Suprapubic skin (tissue), 4 donors: ENCODE results near the gene PAX5. TPM values are rescaled to one million over a fixed set of nuclear protein-coding genes. Genes with fewer than 3 reads are reported as not detected.

Experiments
- DNase-seq, 2 donors: peaks; one replicate each; pipeline ENCODE4 v3.0.0-alpha.2; 2019; ENCODE audit warnings: low spot score in 2 of 2
- H3K27ac ChIP-seq: fragments of 200-600 bp; sonication (generic); one replicate; pipeline ENCODE4 v1.5.1; 2019
- H3K27me3 ChIP-seq: fragments of 200-600 bp; sonication (generic); one replicate; pipeline ENCODE4 v1.5.1; 2019
- H3K36me3 ChIP-seq: fragments of 200-600 bp; sonication (generic); one replicate; pipeline ENCODE4 v1.5.1; 2019
- H3K4me1 ChIP-seq: fragments of 200-600 bp; sonication (generic); one replicate; pipeline ENCODE4 v1.5.1; 2019
- H3K4me3 ChIP-seq: fragments of 200-600 bp; sonication (generic); one replicate; pipeline ENCODE4 v1.5.1; 2019; ENCODE audit warnings: mild to moderate bottlenecking
- H3K9me3 ChIP-seq: fragments of 200-600 bp; sonication (generic); one replicate; pipeline ENCODE4 v1.5.1; 2019
- EP300 ChIP-seq: sonication (generic); formaldehyde crosslinking; IDR thresholded peaks from one replicate; pipeline ENCODE4 v1.6.1; 2017; ENCODE audit warnings: antibody characterized with exemption
- POLR2A ChIP-seq, 2 donors: fragments of 450-650 bp; IDR thresholded peaks; one replicate each; pipeline ENCODE4 v1.6.1; 2017; ENCODE audit warnings: antibody characterized with exemption in 2 of 2, mild to moderate bottlenecking in 2 of 2, moderate library complexity in 2 of 2
- POLR2AphosphoS5 ChIP-seq, 3 donors: sonication (generic); formaldehyde crosslinking; IDR thresholded peaks; one replicate each; pipeline ENCODE4 v1.6.1; 2017; ENCODE audit warnings: antibody characterized with exemption in 3 of 3
- WGBS: methylation state at CpG from one replicate; pipeline ENCODE4 v1.1.5; 2018; 5-methylcytosine and 5-hydroxymethylcytosine counted together
- total RNA-seq, 4 donors: library from RNA; depleted of rRNA; stranded (reverse); fragments of >200 nt; gene quantifications; one replicate each; pipeline ENCODE4 v1.1.0, GENCODE V29; 2016
- TF ChIP-seq, protein P1 (sequence below), 2 donors: fragments of 200-600 bp in 1 of 2; fragments of 450-650 bp in 1 of 2; sonication (generic) in 1 of 2; IDR thresholded peaks; one replicate each; pipeline ENCODE4 v1.5.1; 2016 to 2019; ENCODE audit warnings: antibody characterized with exemption in 2 of 2, mild to moderate bottlenecking in 1 of 2, moderate library complexity in 1 of 2

The PAX5 gene
- total RNA-seq, 4 donors from 2014 or later = 0.04 TPM; not detected in 3

DNA sequence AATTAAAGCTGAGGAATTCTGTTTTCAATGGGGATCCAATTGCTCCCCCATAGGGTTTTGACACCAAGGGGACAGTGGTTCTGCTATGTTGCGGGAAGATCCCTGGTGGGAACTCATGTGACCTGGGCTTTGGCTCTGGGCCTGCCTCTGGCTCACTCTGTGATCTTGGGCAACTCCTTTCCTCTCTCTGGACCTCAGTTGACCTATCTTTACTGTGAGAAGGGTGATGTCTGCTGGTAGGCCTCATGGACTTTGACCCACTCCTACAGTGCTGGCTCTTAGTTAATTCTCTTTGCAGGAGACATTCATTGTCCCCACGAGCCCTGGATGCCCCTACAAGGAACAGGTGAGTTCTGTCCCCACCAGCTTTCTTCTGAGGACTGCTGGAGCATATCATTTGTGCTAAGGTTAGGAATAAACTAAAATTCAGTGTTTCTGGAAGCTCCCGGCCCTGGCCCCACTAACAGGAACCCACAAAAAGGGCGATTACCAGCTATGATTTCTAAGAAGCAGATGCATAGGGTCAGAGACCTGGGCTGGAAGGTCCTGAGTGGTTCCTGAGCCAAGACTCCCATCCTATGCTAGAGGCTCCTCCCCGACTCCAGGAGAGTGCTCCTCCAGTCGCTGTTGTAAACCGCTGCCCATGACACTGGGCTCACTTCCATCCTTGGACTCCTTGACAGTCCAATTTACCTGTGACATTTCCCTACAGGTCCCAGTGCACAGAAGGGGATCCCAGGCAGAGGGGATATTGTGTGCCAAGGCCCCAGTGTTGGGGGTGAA is 218.3 kb downstream of the PAX5 start:
- Histone ChIP-seq H3K27me3 (peaks cover 36% of the 10 kb centered on the region), H3K4me1 (peaks cover 15% of the 10 kb centered on the region), H3K4me3 (no peak overlapping the region), H3K9me3 (no peaks in the 10 kb centered on the region), H3K27ac (no peak overlapping the region), H3K36me3 (no peaks in the 10 kb centered on the region)
- DNase-seq = no peak
- no peak for TF ChIP-seq POLR2A (IDR thresholded peaks at IDR 0.05)
- TF ChIP-seq, protein P1, sequence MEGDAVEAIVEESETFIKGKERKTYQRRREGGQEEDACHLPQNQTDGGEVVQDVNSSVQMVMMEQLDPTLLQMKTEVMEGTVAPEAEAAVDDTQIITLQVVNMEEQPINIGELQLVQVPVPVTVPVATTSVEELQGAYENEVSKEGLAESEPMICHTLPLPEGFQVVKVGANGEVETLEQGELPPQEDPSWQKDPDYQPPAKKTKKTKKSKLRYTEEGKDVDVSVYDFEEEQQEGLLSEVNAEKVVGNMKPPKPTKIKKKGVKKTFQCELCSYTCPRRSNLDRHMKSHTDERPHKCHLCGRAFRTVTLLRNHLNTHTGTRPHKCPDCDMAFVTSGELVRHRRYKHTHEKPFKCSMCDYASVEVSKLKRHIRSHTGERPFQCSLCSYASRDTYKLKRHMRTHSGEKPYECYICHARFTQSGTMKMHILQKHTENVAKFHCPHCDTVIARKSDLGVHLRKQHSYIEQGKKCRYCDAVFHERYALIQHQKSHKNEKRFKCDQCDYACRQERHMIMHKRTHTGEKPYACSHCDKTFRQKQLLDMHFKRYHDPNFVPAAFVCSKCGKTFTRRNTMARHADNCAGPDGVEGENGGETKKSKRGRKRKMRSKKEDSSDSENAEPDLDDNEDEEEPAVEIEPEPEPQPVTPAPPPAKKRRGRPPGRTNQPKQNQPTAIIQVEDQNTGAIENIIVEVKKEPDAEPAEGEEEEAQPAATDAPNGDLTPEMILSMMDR (IDR thresholded peaks at IDR 0.05) = no peak
- no peak for TF ChIP-seq EP300
- TF ChIP-seq POLR2AphosphoS5 (IDR thresholded peaks at IDR 0.05) = no peak
- 91% methylated on average over 7 of the region's 7 CpGs for WGBS

DNA sequence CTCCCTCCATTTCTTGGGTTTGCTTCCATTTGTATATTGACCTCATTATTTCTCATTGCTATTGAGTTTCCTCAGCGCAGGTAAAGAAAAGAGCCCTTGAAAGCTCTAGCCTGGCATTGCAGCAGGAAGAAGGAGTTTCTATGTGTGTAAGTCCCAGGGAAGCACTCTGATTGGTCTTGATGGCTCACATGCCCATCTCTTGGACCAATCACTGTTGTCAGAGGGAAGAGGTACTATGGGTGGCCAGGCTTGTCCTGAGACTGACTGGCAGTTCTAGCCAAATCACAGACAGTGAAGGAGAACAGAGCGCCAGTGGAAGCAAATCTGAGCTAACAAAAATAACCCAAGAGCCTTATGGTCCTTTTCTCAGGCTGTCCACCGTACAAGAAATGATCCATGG is 219.0 kb downstream of the PAX5 start:
- no peak for DNase-seq
- Histone ChIP-seq H3K9me3 (no peaks in the 10 kb centered on the region), H3K36me3 (no peaks in the 10 kb centered on the region), H3K27ac (no peak overlapping the region), H3K4me3 (no peak overlapping the region), H3K27me3 (peaks cover 29% of the 10 kb centered on the region), H3K4me1 (peaks cover 15% of the 10 kb centered on the region)
- TF ChIP-seq POLR2AphosphoS5 (IDR thresholded peaks at IDR 0.05) = no peak
- 95% methylated on average over 3 of the region's 3 CpGs for WGBS

DNA sequence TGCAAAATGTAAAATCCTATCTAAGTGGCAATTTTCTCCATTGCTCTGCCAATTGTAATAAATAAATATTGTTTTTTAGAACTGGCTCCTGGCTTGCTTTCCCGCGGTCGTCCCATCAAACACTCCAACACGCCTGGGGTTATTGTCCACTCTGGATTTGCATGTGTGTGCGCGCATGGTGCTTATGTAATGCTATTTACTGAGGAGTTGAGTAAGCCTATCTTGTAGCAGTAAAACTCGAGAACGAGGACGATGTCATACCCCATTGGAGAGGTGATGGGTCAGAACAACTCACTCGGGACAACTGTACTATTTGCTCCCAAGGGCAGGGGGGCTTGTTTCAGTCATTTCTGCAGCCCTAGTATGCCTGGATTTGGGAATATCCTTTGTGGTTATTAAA is 220.9 kb downstream of the PAX5 start:
- no peak for TF ChIP-seq POLR2A (IDR thresholded peaks at IDR 0.05)
- TF ChIP-seq POLR2AphosphoS5 (IDR thresholded peaks at IDR 0.05) = no peak
- no peak for TF ChIP-seq EP300
- TF ChIP-seq, protein P1 (IDR thresholded peaks at IDR 0.05) = no peak
- Histone ChIP-seq H3K27me3 (peaks cover 15% of the 10 kb centered on the region), H3K36me3 (no peaks in the 10 kb centered on the region), H3K9me3 (no peaks in the 10 kb centered on the region), H3K27ac (no peak overlapping the region), H3K4me1 (peaks cover 2% of the 10 kb centered on the region), H3K4me3 (no peak overlapping the region)
- DNase-seq = no peak
- 83% methylated on average over 10 of the region's 10 CpGs for WGBS

DNA sequence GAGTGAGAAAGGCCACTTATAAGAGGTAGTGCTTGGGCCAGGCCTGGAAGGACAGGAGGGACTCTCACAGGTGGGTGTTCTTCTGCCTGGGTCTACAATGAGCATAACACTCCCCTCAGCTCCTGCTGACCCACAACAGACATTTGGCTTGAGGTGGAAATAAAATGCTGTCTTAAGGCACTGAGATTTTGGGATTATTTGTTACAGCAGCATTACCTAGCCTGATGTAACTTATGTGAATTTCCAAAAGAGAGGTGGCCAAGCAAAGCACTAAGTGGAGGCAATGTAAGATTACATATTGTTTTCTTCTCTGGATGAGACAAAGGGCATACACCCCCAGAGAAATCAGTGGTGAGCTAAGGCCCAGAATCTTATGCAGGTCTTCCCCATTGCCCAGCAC is 221.5 kb downstream of the PAX5 start:
- TF ChIP-seq POLR2A (IDR thresholded peaks at IDR 0.05) = no peak
- no peak for TF ChIP-seq POLR2AphosphoS5 (IDR thresholded peaks at IDR 0.05)
- TF ChIP-seq, protein P1 (IDR thresholded peaks at IDR 0.05) = no peak
- no peak for TF ChIP-seq EP300
- H3K9me3 ChIP-seq = no peaks in the 10 kb centered on the region
- H3K4me1 ChIP-seq = no peaks in the 10 kb centered on the region
- no peak overlapping the region for H3K4me3 ChIP-seq
- DNase-seq = no peak
- peaks cover 11% of the 10 kb centered on the region for H3K27me3 ChIP-seq
- no peaks in the 10 kb centered on the region for H3K36me3 ChIP-seq
- no peak overlapping the region for H3K27ac ChIP-seq

DNA sequence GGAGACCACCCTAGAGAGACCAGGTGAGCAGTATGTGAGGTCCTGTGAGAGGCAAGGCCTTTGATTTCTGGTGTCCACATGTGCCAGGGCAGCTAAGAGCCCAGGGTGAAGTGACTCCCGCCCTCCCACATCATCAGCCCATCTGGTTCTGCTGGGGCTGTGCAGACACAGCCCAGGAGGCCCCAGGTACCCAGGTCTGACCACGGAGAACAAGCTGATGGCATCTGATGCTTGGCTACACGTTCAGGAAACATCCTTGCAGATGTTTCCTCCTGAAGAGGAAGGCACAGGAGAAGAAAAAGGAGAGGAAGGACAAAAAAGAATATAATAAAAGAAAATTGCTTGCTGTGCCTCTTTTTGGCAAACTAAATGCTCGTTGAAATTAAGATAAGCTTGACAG is 225.8 kb downstream of the PAX5 start:
- no peaks in the 10 kb centered on the region for H3K9me3 ChIP-seq
- no peaks in the 10 kb centered on the region for H3K36me3 ChIP-seq
- TF ChIP-seq, protein P1 (IDR thresholded peaks at IDR 0.05) = no peak
- TF ChIP-seq EP300 (no peak), POLR2AphosphoS5 (IDR thresholded peaks at IDR 0.05) (no peak), POLR2A (IDR thresholded peaks at IDR 0.05) (no peak)
- H3K4me1 ChIP-seq = no peaks in the 10 kb centered on the region
- DNase-seq = no peak
- WGBS = 55% methylated on average over 4 of the region's 4 CpGs
- H3K4me3 ChIP-seq = no peak overlapping the region
- peaks cover 11% of the 10 kb centered on the region for H3K27me3 ChIP-seq
- no peak overlapping the region for H3K27ac ChIP-seq
